GM19193 (cell line): ENCODE measurements around the gene GPR132.

Experiments used
- POLR2A ChIP-seq: IDR thresholded peaks from 4 replicates; pipeline ENCODE4 v1.6.1; 2011; ENCODE audit not compliant: insufficient read depth, insufficient read length; ENCODE audit errors: extremely low read depth

Gene GPR132

GRCh38 chr14:105083926-105084685 is 18.9 kb upstream of the GPR132 start:
- no peak for TF ChIP-seq POLR2A

GRCh38 chr14:105082703-105083102 is 17.5 kb upstream of the GPR132 start:
- TF ChIP-seq POLR2A: no peak

- no peak for TF ChIP-seq POLR2A
Observed at GRCh38 chr14:105080161-105080560, 14.9 kb upstream of the GPR132 start.

- TF ChIP-seq POLR2A: no peak
Observed at GRCh38 chr14:105078294-105078693, 13.1 kb upstream of the GPR132 start.

- TF ChIP-seq POLR2A: no peak
Observed at GRCh38 chr14:105077649-105077995, 12.4 kb upstream of the GPR132 start.

GRCh38 chr14:105076805-105077648 is 11.8 kb upstream of the GPR132 start:
- no peak for TF ChIP-seq POLR2A

- TF ChIP-seq POLR2A: no peak
Observed at GRCh38 chr14:105076296-105076804, 11.1 kb upstream of the GPR132 start.

GRCh38 chr14:105075379-105076295 is 10.4 kb upstream of the GPR132 start:
- TF ChIP-seq POLR2A: no peak

GRCh38 chr14:105074601-105075053 is 9.4 kb upstream of the GPR132 start:
- peak; percentile 14 for TF ChIP-seq POLR2A

GRCh38 chr14:105073720-105074600 is 8.7 kb upstream of the GPR132 start:
- TF ChIP-seq POLR2A: no peak

- TF ChIP-seq POLR2A: no peak
Observed at GRCh38 chr14:105072892-105073719, 7.9 kb upstream of the GPR132 start.

- TF ChIP-seq POLR2A: no peak
Observed at GRCh38 chr14:105072381-105072861, 7.2 kb upstream of the GPR132 start.

GRCh38 chr14:105071942-105072341 is 6.7 kb upstream of the GPR132 start:
- TF ChIP-seq POLR2A: no peak

GRCh38 chr14:105071326-105071725 is 6.1 kb upstream of the GPR132 start:
- no peak for TF ChIP-seq POLR2A

GRCh38 chr14:105070760-105071137 is 5.5 kb upstream of the GPR132 start:
- TF ChIP-seq POLR2A: peak; percentile 18
